Peyer's patch (tissue), 4 donors: ENCODE results near the gene DDX10. TPM values are rescaled to one million over a fixed set of nuclear protein-coding genes. Genes with fewer than 3 reads are reported as not detected.

Source experiments
- DNase-seq, 3 donors: peaks; one replicate each; pipeline ENCODE4 v3.0.0-alpha.2; 2017 to 2019
- H3K27ac ChIP-seq, 4 donors: fragments of 200-600 bp; sonication (generic); one replicate each; pipeline ENCODE4 v1.5.1; 2016 to 2019
- H3K27me3 ChIP-seq, 2 donors: fragments of 200-600 bp; sonication (generic); one replicate each; pipeline ENCODE4 v1.5.1; 2019
- H3K36me3 ChIP-seq, 3 donors: fragments of 200-600 bp; sonication (generic); one replicate each; pipeline ENCODE4 v1.5.1; 2016 to 2019
- H3K4me1 ChIP-seq, 4 donors: fragments of 200-600 bp; sonication (generic); one replicate each; pipeline ENCODE4 v1.5.1; 2016 to 2019
- H3K4me3 ChIP-seq, 4 donors: fragments of 200-600 bp; sonication (generic); 1 replicate in 3 of 4; 2 replicates in 1 of 4; pipeline ENCODE4 v1.5.1; 2016 to 2019; ENCODE audit warnings: mild to moderate bottlenecking in 1 of 4
- H3K9me3 ChIP-seq, 4 donors: fragments of 200-600 bp; sonication (generic); one replicate each; pipeline ENCODE4 v1.5.1; 2016 to 2019; ENCODE audit warnings: mild to moderate bottlenecking in 1 of 4
- CTCF ChIP-seq, 6 experiments: fragments of 450-650 bp in 4 of 6; fragments of 200-600 bp in 2 of 6; sonication (generic) in 1 of 6; IDR thresholded peaks; one replicate each; pipeline ENCODE4 v1.5.1; 2017 to 2019; ENCODE audit warnings: antibody characterized with exemption in 6 of 6, mild to moderate bottlenecking in 3 of 6, moderate library complexity in 1 of 6
- POLR2A ChIP-seq, 2 donors: fragments of 450-650 bp; IDR thresholded peaks; one replicate each; pipeline ENCODE4 v1.5.1; 2017; ENCODE audit warnings: antibody characterized with exemption in 2 of 2, mild to moderate bottlenecking in 2 of 2, moderate library complexity in 2 of 2
- total RNA-seq, 4 donors: library from RNA; depleted of rRNA; stranded (reverse); fragments of >200 nt; gene quantifications; one replicate each; pipeline ENCODE4 v1.1.0, GENCODE V29; 2016

The DDX10 gene
- total RNA-seq, 4 donors from 2014 or later: 3.9 to 38.0 (median 16.5) TPM

- Histone ChIP-seq H3K27ac (no peak overlapping the region), H3K36me3 (peaks cover 0 to 3% (median 0%) of the 10 kb centered on the region in 3 donors), H3K27me3 (no peaks in the 10 kb centered on the region), H3K4me1 (no peaks in the 10 kb centered on the region), H3K9me3 (no peaks in the 10 kb centered on the region), H3K4me3 (no peak overlapping the region)
- TF ChIP-seq POLR2A (IDR thresholded peaks at IDR 0.05) (no peak), CTCF (IDR thresholded peaks at IDR 0.05) (no peak)
- no peak for DNase-seq
Observed at GRCh38 chr11:108836541-108836940, 171.7 kb downstream of the DDX10 start.

- DNase-seq: no peak
- Histone ChIP-seq H3K4me1 (no peaks in the 10 kb centered on the region), H3K4me3 (no peak overlapping the region), H3K36me3 (peaks cover 0 to 3% (median 0%) of the 10 kb centered on the region in 3 donors), H3K27ac (no peak overlapping the region), H3K27me3 (no peaks in the 10 kb centered on the region), H3K9me3 (no peaks in the 10 kb centered on the region)
- TF ChIP-seq CTCF (IDR thresholded peaks at IDR 0.05) (no peak), POLR2A (IDR thresholded peaks at IDR 0.05) (no peak)
Observed at GRCh38 chr11:108838102-108838791, 173.4 kb downstream of the DDX10 start.

GRCh38 chr11:108838792-108839105 is 173.9 kb downstream of the DDX10 start:
- no peak for TF ChIP-seq CTCF (IDR thresholded peaks at IDR 0.05)
- TF ChIP-seq POLR2A (IDR thresholded peaks at IDR 0.05): no peak
- Histone ChIP-seq H3K9me3 (no peaks in the 10 kb centered on the region), H3K4me3 (no peak overlapping the region), H3K36me3 (peaks cover 0 to 3% (median 0%) of the 10 kb centered on the region in 3 donors), H3K27me3 (no peaks in the 10 kb centered on the region), H3K4me1 (no peaks in the 10 kb centered on the region), H3K27ac (no peak overlapping the region)
- DNase-seq: no peak

- no peak for DNase-seq
- Histone ChIP-seq H3K4me1 (no peaks in the 10 kb centered on the region), H3K27ac (no peak overlapping the region), H3K27me3 (no peaks in the 10 kb centered on the region), H3K9me3 (no peaks in the 10 kb centered on the region), H3K36me3 (peaks cover 0 to 3% (median 0%) of the 10 kb centered on the region in 3 donors), H3K4me3 (no peak overlapping the region)
- no peak for TF ChIP-seq CTCF (IDR thresholded peaks at IDR 0.05)
- TF ChIP-seq POLR2A (IDR thresholded peaks at IDR 0.05): no peak
Observed at GRCh38 chr11:108846009-108846408, 181.1 kb downstream of the DDX10 start.

- Histone ChIP-seq H3K4me1 (no peaks in the 10 kb centered on the region), H3K36me3 (no peaks in the 10 kb centered on the region), H3K27ac (no peak overlapping the region), H3K4me3 (no peak overlapping the region), H3K9me3 (no peaks in the 10 kb centered on the region), H3K27me3 (no peaks in the 10 kb centered on the region)
- DNase-seq: no peak
- no peak for TF ChIP-seq POLR2A (IDR thresholded peaks at IDR 0.05)
- TF ChIP-seq CTCF (IDR thresholded peaks at IDR 0.05): no peak
Observed at GRCh38 chr11:108847298-108847990, 182.6 kb downstream of the DDX10 start.
